ENCODE results near the gene MICU1. TPM values are rescaled to one million over a fixed set of nuclear protein-coding genes. Genes with fewer than 3 reads are reported as not detected.

MICU1 gene
- total and polyA plus RNA-seq, 2 donors (not counting 3 experiments of a cell fraction or from before 2014, with no cell fraction given): 27.5 to 48.0 TPM

DNA sequence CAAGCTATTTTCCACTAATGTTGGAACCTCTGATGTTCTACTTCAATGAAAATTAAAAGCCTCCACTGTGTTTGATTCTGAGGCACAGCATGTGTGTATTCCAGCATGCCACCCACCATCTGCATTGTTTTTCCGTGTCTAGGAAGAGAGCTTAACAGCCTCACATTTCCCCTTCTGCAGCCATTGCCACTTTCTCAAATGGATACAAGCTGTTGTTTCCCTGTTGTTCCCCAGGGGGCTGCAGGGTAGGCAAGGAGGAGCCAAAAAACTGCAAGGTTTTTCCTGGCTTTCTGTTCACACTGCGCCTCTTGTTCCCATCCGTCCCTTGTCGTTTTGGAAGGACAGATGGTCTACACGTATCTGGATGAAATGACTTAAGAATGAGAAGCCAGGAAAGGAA is 198.9 kb downstream of the MICU1 start:
- no peak overlapping the region for H2AFZ ChIP-seq (ENCODE audit: low read depth, low read length)
- no peak for FAIRE-seq
- H3K27me3 ChIP-seq (ENCODE audit: control insufficient read depth in 2 of 2, insufficient read depth in 2 of 2, low read length in 2 of 2): no peaks in the 10 kb centered on the region
- dilution Hi-C loops (cut with MboI; ENCODE audit: extremely low pct_ligation_motif_present, low sequenced_read_pairs) (no loop called here), intact Hi-C loops (cut with micrococcal nuclease) (no loop called here)
- no peaks in the 10 kb centered on the region for H3K4me1 ChIP-seq (ENCODE audit: control insufficient read depth, extremely low read depth, insufficient read depth, low read length)
- ChIA-PET POLR2A (no interaction called here), CTCF (interaction anchor here (0.5 to 1.2 kb wide), 2 partner anchors 8 to 53 kb away, joined by 3 to 4 read pairs; no protein-coding TSS in a partner anchor)
- no peak for DNase-seq (ENCODE audit: low read depth, low spot score)
- H3K9me3 ChIP-seq (replicated peaks; ENCODE audit: control insufficient read depth, insufficient read depth, low read length): no peaks in the 10 kb centered on the region
- H3K4me2 ChIP-seq (ENCODE audit: insufficient read depth, low read length): no peak overlapping the region
- no peak overlapping the region for H3K9ac ChIP-seq (replicated peaks; ENCODE audit: extremely low read depth, insufficient read depth, low read length)
- no peak overlapping the region for H3K4me3 ChIP-seq (replicated peaks in 1 of 3; ENCODE audit: insufficient read depth in 1 of 3, low read depth in 1 of 3, low read length in 3 of 3)
- BruUV-seq (replicated peaks): no TSS peak
- H4K20me1 ChIP-seq (replicated peaks; ENCODE audit: control insufficient read depth, extremely low read depth, insufficient read depth, low read length): no peaks in the 10 kb centered on the region
- H3K9me1 ChIP-seq (replicated peaks; ENCODE audit: control insufficient read depth, extremely low read depth, insufficient read depth, low read length): no peaks in the 10 kb centered on the region
- no peaks in the 10 kb centered on the region for H3K79me2 ChIP-seq (ENCODE audit: control insufficient read depth, insufficient read depth, low read length)
- H3K27ac ChIP-seq (ENCODE audit: insufficient read depth, low read depth, low read length): no peak overlapping the region
- TF ChIP-seq MYC (IDR thresholded peaks at IDR 0.05; ENCODE audit: low read depth, low read length): no peak
- TF ChIP-seq JUN (IDR thresholded peaks at IDR 0.05; ENCODE audit: borderline replicate concordance, insufficient read depth, insufficient read length, low read depth): no peak
- no peak for TF ChIP-seq POLR2AphosphoS5 (IDR thresholded peaks at IDR 0.05; ENCODE audit: insufficient read depth, low read depth, low read length)
- TF ChIP-seq POLR2A (IDR thresholded peaks at IDR 0.05; ENCODE audit: low read depth, low read length): no peak
- TF ChIP-seq FOS (IDR thresholded peaks at IDR 0.05; ENCODE audit: borderline replicate concordance, insufficient read depth, low read length): no peak
- TF ChIP-seq, protein P1, sequence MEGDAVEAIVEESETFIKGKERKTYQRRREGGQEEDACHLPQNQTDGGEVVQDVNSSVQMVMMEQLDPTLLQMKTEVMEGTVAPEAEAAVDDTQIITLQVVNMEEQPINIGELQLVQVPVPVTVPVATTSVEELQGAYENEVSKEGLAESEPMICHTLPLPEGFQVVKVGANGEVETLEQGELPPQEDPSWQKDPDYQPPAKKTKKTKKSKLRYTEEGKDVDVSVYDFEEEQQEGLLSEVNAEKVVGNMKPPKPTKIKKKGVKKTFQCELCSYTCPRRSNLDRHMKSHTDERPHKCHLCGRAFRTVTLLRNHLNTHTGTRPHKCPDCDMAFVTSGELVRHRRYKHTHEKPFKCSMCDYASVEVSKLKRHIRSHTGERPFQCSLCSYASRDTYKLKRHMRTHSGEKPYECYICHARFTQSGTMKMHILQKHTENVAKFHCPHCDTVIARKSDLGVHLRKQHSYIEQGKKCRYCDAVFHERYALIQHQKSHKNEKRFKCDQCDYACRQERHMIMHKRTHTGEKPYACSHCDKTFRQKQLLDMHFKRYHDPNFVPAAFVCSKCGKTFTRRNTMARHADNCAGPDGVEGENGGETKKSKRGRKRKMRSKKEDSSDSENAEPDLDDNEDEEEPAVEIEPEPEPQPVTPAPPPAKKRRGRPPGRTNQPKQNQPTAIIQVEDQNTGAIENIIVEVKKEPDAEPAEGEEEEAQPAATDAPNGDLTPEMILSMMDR (IDR thresholded peaks at IDR 0.05; ENCODE audit: extremely low read depth in 1 of 2, insufficient read depth in 1 of 2, low read depth in 1 of 2, low read length in 2 of 2): no peak
- no peak for TF ChIP-seq EZH2 (IDR thresholded peaks at IDR 0.05; ENCODE audit: borderline replicate concordance, low read depth, low read length, severe bottlenecking)
- TF ChIP-seq, protein P2, sequence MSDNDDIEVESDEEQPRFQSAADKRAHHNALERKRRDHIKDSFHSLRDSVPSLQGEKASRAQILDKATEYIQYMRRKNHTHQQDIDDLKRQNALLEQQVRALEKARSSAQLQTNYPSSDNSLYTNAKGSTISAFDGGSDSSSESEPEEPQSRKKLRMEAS (IDR thresholded peaks at IDR 0.05; ENCODE audit: insufficient read depth, insufficient read length): no peak
- no peak for TF ChIP-seq GATA2 (IDR thresholded peaks at IDR 0.05; ENCODE audit: insufficient read depth, insufficient read length, low read depth, low read length)
- no peaks in the 10 kb centered on the region for H3K36me3 ChIP-seq (ENCODE audit: control insufficient read depth in 2 of 2, extremely low read depth in 1 of 2, insufficient read depth in 2 of 2, low read length in 2 of 2)

Data from endothelial cell of umbilical vein (primary cell).